Measurements from ENCODE around the gene NVL.

The NVL gene

GRCh38 chr1:224199679-224200078 lies 130.3 kb downstream of the NVL start:
- no peak for DNase-seq (ENCODE audit: low read depth, low spot score)

DNA sequence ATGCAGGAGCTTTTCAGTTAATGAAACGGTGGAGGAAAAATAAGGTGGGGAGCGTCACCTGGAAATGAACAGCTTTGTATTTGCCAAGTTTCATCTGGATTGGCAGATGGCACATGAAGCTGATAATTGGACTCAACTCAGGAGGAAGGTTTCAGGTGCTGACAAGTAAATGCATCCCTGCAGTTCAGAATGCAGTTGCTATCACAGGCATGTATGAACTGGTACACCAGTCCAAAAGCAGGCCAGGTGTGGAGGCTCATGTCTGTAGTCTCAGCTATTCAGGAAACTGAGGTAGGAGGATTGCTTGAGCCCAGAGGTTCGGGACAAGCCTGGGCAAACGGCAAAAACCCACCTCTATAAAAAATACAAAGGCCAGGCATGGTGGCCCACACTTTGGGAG lies 131.4 kb downstream of the NVL start:
- no peak for DNase-seq (ENCODE audit: low read depth, low spot score)

DNA sequence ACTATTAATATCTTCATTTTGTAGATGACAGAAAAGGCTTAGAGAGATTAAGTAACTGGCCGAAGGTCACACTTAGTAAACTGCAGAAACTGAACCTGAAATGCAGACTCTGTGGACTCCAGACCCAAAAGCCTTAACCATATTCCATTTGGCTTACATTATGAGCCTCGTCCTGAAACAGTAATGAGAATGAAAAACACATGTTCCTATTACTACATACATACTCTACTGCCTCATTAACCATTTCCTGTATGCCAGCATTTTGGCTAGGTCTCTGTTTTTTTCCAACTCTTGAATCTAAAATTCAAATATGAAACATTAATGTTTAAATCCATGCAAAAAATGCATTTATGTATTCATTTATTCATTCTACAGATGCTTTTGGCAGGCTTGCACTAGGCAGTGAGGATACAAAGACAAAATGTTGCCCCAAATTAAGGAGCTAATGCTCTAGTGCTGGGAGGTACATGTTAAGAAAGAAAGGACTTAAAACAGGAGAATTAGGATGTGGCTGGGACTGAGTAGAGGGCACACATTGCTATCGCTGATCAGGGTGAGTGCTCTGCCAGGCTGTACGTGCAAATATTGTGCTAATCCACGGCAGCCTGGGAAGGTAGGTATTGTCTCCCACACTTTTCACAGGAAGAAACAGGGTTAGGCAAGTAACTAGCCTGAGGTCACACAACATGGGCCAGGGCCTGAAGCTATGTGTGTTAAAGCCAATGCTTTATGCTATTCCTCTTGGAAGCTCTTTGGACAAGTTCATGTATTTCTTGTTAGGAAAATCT lies 133.0 kb downstream of the NVL start:
- no peak for DNase-seq (ENCODE audit: low read depth, low spot score)

DNA sequence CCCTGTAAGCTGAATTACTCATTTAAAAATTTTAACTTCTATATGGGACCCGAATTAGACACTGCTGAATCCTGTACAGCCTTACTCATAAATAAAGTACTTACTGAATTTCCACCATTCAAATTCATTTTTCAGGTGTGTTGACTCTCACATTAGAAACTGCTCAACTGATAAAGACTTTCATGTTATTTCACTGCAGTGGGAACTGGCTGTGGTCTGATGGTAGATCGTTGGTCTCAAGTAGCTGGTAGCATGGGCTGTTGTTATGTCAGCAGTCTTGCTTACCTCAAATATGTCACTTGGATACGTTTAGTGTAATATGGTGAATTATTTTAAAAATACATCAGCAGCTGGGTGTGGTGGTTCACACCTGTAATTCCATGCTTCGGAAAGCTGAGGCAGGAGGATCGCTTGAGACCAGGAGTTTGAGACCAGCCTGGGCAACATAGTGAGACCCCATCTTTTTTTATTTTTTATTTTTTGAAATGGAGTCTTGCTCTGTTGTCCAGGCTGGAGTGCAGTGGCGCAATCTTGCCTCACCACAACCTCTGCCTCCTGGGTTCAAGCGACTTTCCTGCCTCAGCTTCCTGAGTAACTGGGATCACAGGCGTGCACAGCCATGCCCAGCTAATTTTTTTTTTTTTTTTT lies 136.5 kb downstream of the NVL start:
- DNase-seq (ENCODE audit: low read depth, low spot score) = no peak

GRCh38 chr1:224192082-224192788 lies 137.7 kb downstream of the NVL start:
- DNase-seq (ENCODE audit: low read depth, low spot score) = no peak

DNA sequence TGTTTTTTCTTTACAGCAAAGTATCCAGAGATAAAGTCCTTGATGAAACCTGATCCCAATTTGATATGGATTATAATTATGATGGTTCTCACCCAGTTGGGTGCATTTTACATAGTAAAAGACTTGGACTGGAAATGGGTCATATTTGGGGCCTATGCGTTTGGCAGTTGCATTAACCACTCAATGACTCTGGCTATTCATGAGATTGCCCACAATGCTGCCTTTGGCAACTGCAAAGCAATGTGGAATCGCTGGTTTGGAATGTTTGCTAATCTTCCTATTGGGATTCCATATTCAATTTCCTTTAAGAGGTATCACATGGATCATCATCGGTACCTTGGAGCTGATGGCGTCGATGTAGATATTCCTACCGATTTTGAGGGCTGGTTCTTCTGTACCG lies 140.4 kb downstream of the NVL start:
- DNase-seq (ENCODE audit: low read depth, low spot score) = peak; percentile 61

DNA sequence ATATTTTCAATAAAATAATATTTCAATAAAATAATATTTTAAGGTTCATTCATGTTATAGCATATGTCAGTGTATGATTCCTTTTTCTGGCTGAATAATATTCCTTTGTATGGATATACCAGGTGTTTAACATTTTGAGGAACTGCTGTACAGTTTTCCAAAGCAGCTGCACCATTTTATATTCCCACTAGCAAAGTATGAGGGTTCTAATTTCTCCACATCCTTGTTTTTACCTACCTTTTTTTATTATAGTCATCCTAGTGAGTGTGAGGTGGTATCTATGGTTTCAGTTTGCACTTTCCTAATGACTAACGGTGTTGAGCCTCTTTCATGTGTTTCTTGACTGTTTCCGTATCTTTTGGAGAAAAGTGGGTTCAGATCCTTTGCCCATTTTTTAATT lies 141.7 kb downstream of the NVL start:
- no peak for DNase-seq (ENCODE audit: low read depth, low spot score)

DNA sequence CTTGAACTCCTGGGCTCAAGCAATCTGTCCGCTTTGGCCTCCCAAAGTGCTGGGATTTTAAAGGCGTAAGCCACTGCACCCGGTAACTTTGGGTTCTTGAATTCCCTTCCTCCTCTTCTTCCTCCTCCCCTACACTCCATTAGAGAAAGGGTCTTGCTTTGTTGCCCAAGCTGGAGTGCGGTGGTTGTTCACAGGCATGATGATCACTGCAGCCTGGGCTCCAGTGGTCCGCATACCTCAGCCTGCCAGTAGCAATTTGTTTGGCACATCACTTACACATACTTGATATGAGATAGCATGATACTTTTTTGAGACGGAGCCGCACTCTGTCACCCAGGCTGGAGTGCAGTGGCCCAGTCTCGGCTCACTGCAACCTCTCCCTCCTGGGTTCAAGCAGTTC lies 144.8 kb downstream of the NVL start:
- no peak for DNase-seq (ENCODE audit: low read depth, low spot score)

- DNase-seq (ENCODE audit: low read depth, low spot score) = peak; percentile 84
Observed at GRCh38 chr1:224183591-224184312, 146.2 kb downstream of the NVL start.

GRCh38 chr1:224182866-224183590 lies 146.9 kb downstream of the NVL start, which contains the start of gene DEGS1:
Gene DEGS1 (plus strand): TSS chr1:224183240. CDS start chr1:224183337, 97 bp downstream.
- peak; percentile 95 for DNase-seq (ENCODE audit: low read depth, low spot score)

- DNase-seq (ENCODE audit: low read depth, low spot score) = no peak
Observed at GRCh38 chr1:224182057-224182865, 147.7 kb downstream of the NVL start.

- no peak for DNase-seq (ENCODE audit: low read depth, low spot score)
Observed at GRCh38 chr1:224181453-224181810, 148.5 kb downstream of the NVL start.

DNA sequence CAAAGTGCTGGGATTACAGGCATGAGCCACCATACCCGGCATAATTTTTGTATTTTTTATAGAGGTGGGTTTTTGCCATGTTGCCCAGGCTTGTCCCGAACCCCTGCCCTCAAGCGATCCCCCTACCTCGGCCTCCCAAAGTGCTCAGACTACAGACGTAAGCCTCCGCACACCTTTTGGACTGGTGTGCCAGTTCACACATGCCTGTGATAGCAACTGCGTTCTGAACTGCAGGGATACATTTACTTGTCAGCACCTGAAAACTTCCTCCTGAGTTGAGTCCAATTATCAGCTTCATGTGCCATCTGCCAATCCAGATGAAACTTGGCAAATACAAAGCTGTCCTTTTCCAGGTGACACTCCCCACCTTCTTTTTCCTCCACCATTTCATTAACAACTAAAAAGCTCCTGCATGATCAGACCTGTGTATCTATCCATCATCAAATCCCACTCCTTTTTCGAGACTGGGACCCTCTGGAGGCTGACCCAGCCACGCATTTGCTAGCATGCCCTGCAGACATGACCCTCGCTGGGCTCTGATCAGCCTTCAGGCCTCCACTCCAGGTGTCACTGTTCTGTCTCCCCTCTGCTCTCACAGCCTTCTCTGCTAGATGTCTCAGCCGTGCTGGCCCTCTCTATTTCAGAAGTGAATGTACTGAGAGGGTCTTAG lies 149.1 kb downstream of the NVL start:
- DNase-seq (ENCODE audit: low read depth, low spot score) = no peak

- DNase-seq (ENCODE audit: low read depth, low spot score) = no peak
Observed at GRCh38 chr1:224178894-224179293, 151.1 kb downstream of the NVL start.

DNA sequence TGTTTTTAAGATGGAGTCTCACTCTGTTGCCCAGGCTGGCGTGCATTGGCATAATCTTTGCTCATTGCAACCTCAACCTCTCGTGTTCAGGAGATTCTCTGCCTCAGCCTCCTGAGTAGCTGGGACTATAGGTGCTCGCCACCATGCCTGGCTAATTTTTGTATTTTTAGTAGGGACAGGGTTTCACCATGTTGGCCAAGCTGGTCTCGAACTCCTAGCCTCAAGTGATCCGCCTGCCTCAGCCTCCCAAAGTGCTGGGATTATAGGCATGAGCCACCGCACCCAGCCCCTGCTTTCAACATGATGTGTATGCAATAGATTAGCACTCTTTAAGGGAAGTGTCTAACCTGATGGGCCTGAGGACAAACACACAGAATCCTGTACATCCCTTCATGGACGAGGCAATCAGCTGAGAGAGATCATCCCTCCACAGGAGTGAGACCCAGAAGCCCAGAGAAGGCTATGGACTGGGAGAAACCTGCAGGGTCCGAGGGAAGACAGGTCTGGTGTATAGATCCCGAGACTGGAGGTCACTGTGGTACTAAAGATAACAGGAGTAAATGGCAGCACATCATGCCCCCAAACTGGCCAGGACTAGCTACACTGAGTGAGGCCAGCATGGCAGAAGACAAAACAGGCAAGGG lies 152.5 kb downstream of the NVL start:
- no peak for DNase-seq (ENCODE audit: low read depth, low spot score)

Data from astrocyte of the hippocampus (primary cell).